Uterus (tissue), 2 donors: ENCODE data around the gene CHRNB1.

ENCODE experiments used
- CTCF ChIP-seq, 4 experiments: fragments of 200-600 bp in 2 of 4; fragments of 450-650 bp in 2 of 4; sonication (generic) in 2 of 4; IDR thresholded peaks; one replicate each; pipeline ENCODE4 v1.5.1; 2016 to 2019; ENCODE audit warnings: antibody characterized with exemption in 4 of 4, mild to moderate bottlenecking in 2 of 4, moderate library complexity in 1 of 4
- POLR2A ChIP-seq, 2 donors: fragments of 450-650 bp; IDR thresholded peaks; one replicate each; pipeline ENCODE4 v1.6.1; 2016; ENCODE audit warnings: antibody characterized with exemption in 2 of 2, mild to moderate bottlenecking in 1 of 2, moderate library complexity in 1 of 2

GRCh38 chr17:7435676-7436555 lies 8.9 kb upstream of the CHRNB1 start:
- TF ChIP-seq POLR2A (IDR thresholded peaks at IDR 0.05) (no peak), CTCF (IDR thresholded peaks at IDR 0.05) (no peak)
